Measurements from ENCODE around the gene CCDC110. TPM values are rescaled to one million over a fixed set of nuclear protein-coding genes. Genes with fewer than 3 reads are reported as not detected.
A peak's percentile ranks its signal among the peaks of the same experiment; 100 is the strongest.

CCDC110 gene
- 1 to 10 TPM; 1.7 to 3.9 TPM for total RNA-seq

GRCh38 chr4:185471235-185472102, at the start of gene CCDC110:
CCDC110 (minus strand) TSS chr4:185471733; CDS start chr4:185471683, 50 bp downstream.
- Histone ChIP-seq H3K27me3 (no peaks in the 10 kb centered on the region), H3K27ac (peak within 1 kb of the TSS; percentile 74 to 78), H3K36me3 (no peaks in the 10 kb centered on the region), H3K4me3 (peak within 1 kb of the TSS; percentile 72 to 78), H3K9me3 (no peaks in the 10 kb centered on the region), H3K4me1 (peaks cover 0 to 4% of the 10 kb centered on the region in 2 donors)
- peak; percentile 93 for DNase-seq (ENCODE audit: low spot score)
- TF ChIP-seq CTCF (IDR thresholded peaks at IDR 0.05), result peak; percentile 78 to 90

- Histone ChIP-seq H3K4me3 (no peak overlapping the region), H3K27me3 (no peaks in the 10 kb centered on the region), H3K36me3 (peaks cover 62% of the 10 kb centered on the region), H3K27ac (peak overlapping the region; percentile 46 to 72), H3K4me1 (peaks cover 0 to 18% of the 10 kb centered on the region in 2 donors), H3K9me3 (no peaks in the 10 kb centered on the region)
- TF ChIP-seq CTCF (IDR thresholded peaks at IDR 0.05), result no peak
- DNase-seq (ENCODE audit: low spot score), result no peak
Measured at GRCh38 chr4:185520119-185520518, 48.6 kb upstream of the CCDC110 start.

- Histone ChIP-seq H3K27me3 (no peaks in the 10 kb centered on the region), H3K27ac (peak overlapping the region in 1 of 2 donors; percentile 72), H3K4me3 (no peak overlapping the region), H3K9me3 (no peaks in the 10 kb centered on the region), H3K36me3 (peaks cover 66% of the 10 kb centered on the region), H3K4me1 (peaks cover 0 to 22% of the 10 kb centered on the region in 2 donors)
- TF ChIP-seq CTCF (IDR thresholded peaks at IDR 0.05), result no peak
- no peak for DNase-seq (ENCODE audit: low spot score)
Measured at GRCh38 chr4:185518494-185518893, 47.0 kb upstream of the CCDC110 start.

- H3K27me3 ChIP-seq, result no peaks in the 10 kb centered on the region
- peak overlapping the region in 1 of 2 donors; percentile 72 for H3K27ac ChIP-seq
- no peaks in the 10 kb centered on the region for H3K9me3 ChIP-seq
- DNase-seq (ENCODE audit: low spot score), result no peak
- peaks cover 0 to 26% of the 10 kb centered on the region in 2 donors for H3K4me1 ChIP-seq
- TF ChIP-seq CTCF (IDR thresholded peaks at IDR 0.05), result no peak
- peaks cover 66% of the 10 kb centered on the region for H3K36me3 ChIP-seq
- H3K4me3 ChIP-seq, result no peak overlapping the region
Measured at GRCh38 chr4:185518069-185518468, 46.5 kb upstream of the CCDC110 start.

- Histone ChIP-seq H3K36me3 (peaks cover 75% of the 10 kb centered on the region), H3K27ac (peak overlapping the region; percentile 63 to 94), H3K4me1 (peaks cover 0 to 29% of the 10 kb centered on the region in 2 donors)
Measured at GRCh38 chr4:185515248-185515647, 43.7 kb upstream of the CCDC110 start.

More at GRCh38 chr4:185515248-185515647, 43.7 kb upstream of the CCDC110 start:
- no peaks in the 10 kb centered on the region for H3K9me3 ChIP-seq
- TF ChIP-seq CTCF (IDR thresholded peaks at IDR 0.05), result no peak
- no peaks in the 10 kb centered on the region for H3K27me3 ChIP-seq
- no peak for DNase-seq (ENCODE audit: low spot score)
- H3K4me3 ChIP-seq, result no peak overlapping the region
